Spleen (tissue), 7 donors: Measurements from ENCODE around the gene KIF3B.

Source experiments
- POLR2AphosphoS5 ChIP-seq, 3 donors: sonication (generic); formaldehyde crosslinking; IDR thresholded peaks; one replicate each; pipeline ENCODE4 v1.5.1; 2017; ENCODE audit warnings: antibody characterized with exemption in 3 of 3
- TF ChIP-seq, protein P1 (sequence below), 11 experiments: fragments of 200-600 bp in 7 of 11; fragments of 450-650 bp in 4 of 11; sonication (generic) in 4 of 11; IDR thresholded peaks in 8 of 11; conservative IDR thresholded peaks in 3 of 11; 1 replicate in 7 of 11; 2 replicates in 4 of 11; pipeline versions ENCODE4 v1.4.0 to v1.8.0; 2016 to 2021; ENCODE audit warnings: antibody characterized with exemption in 11 of 11, inconsistent platforms in 4 of 11, mild to moderate bottlenecking in 1 of 11
- donor health status: DM: no; HTN: no; CAD: no; lungs with moderate emphysema.
- donor health status: DM: no; HTN: no; CAD: no.
- donor health status: DM: no; HTN: no; CAD: no.

GRCh38 chr20:32350421-32350820 lies 73.0 kb downstream of the KIF3B start:
- TF ChIP-seq, protein P1, sequence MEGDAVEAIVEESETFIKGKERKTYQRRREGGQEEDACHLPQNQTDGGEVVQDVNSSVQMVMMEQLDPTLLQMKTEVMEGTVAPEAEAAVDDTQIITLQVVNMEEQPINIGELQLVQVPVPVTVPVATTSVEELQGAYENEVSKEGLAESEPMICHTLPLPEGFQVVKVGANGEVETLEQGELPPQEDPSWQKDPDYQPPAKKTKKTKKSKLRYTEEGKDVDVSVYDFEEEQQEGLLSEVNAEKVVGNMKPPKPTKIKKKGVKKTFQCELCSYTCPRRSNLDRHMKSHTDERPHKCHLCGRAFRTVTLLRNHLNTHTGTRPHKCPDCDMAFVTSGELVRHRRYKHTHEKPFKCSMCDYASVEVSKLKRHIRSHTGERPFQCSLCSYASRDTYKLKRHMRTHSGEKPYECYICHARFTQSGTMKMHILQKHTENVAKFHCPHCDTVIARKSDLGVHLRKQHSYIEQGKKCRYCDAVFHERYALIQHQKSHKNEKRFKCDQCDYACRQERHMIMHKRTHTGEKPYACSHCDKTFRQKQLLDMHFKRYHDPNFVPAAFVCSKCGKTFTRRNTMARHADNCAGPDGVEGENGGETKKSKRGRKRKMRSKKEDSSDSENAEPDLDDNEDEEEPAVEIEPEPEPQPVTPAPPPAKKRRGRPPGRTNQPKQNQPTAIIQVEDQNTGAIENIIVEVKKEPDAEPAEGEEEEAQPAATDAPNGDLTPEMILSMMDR (IDR thresholded peaks at IDR 0.05 in 8 of 11, conservative IDR thresholded peaks at IDR 0.05 in 3 of 11), result no peak
- no peak for TF ChIP-seq POLR2AphosphoS5 (IDR thresholded peaks at IDR 0.05)
